ENCODE results near the gene DCLK2.

GRCh38 chr4:150130933-150131332 lies 52.7 kb downstream of the DCLK2 start:
- no peak for TF ChIP-seq CTCF (IDR thresholded peaks at IDR 0.05; ENCODE audit: insufficient read depth, low read length, poor library complexity, severe bottlenecking)
- no peak for TF ChIP-seq EZH2phosphoT487 (conservative IDR thresholded peaks at IDR 0.05; ENCODE audit: low read length)

Data from SU-DHL-6 (cell line).